Suprapubic skin (tissue), 4 donors: ENCODE results near the gene C4B. TPM values are rescaled to one million over a fixed set of nuclear protein-coding genes. Genes with fewer than 3 reads are reported as not detected.

Experiments used
- DNase-seq, 2 donors: peaks; one replicate each; pipeline ENCODE4 v3.0.0-alpha.2; 2019; ENCODE audit warnings: low spot score in 2 of 2
- H3K27ac ChIP-seq: fragments of 200-600 bp; sonication (generic); one replicate; pipeline ENCODE4 v1.5.1; 2019
- H3K27me3 ChIP-seq: fragments of 200-600 bp; sonication (generic); one replicate; pipeline ENCODE4 v1.5.1; 2019
- H3K36me3 ChIP-seq: fragments of 200-600 bp; sonication (generic); one replicate; pipeline ENCODE4 v1.5.1; 2019
- H3K4me1 ChIP-seq: fragments of 200-600 bp; sonication (generic); one replicate; pipeline ENCODE4 v1.5.1; 2019
- H3K4me3 ChIP-seq: fragments of 200-600 bp; sonication (generic); one replicate; pipeline ENCODE4 v1.5.1; 2019; ENCODE audit warnings: mild to moderate bottlenecking
- H3K9me3 ChIP-seq: fragments of 200-600 bp; sonication (generic); one replicate; pipeline ENCODE4 v1.5.1; 2019
- EP300 ChIP-seq: sonication (generic); formaldehyde crosslinking; IDR thresholded peaks from one replicate; pipeline ENCODE4 v1.6.1; 2017; ENCODE audit warnings: antibody characterized with exemption
- POLR2A ChIP-seq, 2 donors: fragments of 450-650 bp; IDR thresholded peaks; one replicate each; pipeline ENCODE4 v1.6.1; 2017; ENCODE audit warnings: antibody characterized with exemption in 2 of 2, mild to moderate bottlenecking in 2 of 2, moderate library complexity in 2 of 2
- POLR2AphosphoS5 ChIP-seq, 3 donors: sonication (generic); formaldehyde crosslinking; IDR thresholded peaks; one replicate each; pipeline ENCODE4 v1.6.1; 2017; ENCODE audit warnings: antibody characterized with exemption in 3 of 3
- WGBS: methylation state at CpG from one replicate; pipeline ENCODE4 v1.1.5; 2018; 5-methylcytosine and 5-hydroxymethylcytosine counted together
- total RNA-seq, 4 donors: library from RNA; depleted of rRNA; stranded (reverse); fragments of >200 nt; gene quantifications; one replicate each; pipeline ENCODE4 v1.1.0, GENCODE V29; 2016
- TF ChIP-seq, protein P1 (sequence below), 2 donors: fragments of 200-600 bp in 1 of 2; fragments of 450-650 bp in 1 of 2; sonication (generic) in 1 of 2; IDR thresholded peaks; one replicate each; pipeline ENCODE4 v1.5.1; 2016 to 2019; ENCODE audit warnings: antibody characterized with exemption in 2 of 2, mild to moderate bottlenecking in 1 of 2, moderate library complexity in 1 of 2

Gene C4B
- total RNA-seq, 4 donors from 2014 or later = 1.3 to 9.4 (median 5.1) TPM

DNA sequence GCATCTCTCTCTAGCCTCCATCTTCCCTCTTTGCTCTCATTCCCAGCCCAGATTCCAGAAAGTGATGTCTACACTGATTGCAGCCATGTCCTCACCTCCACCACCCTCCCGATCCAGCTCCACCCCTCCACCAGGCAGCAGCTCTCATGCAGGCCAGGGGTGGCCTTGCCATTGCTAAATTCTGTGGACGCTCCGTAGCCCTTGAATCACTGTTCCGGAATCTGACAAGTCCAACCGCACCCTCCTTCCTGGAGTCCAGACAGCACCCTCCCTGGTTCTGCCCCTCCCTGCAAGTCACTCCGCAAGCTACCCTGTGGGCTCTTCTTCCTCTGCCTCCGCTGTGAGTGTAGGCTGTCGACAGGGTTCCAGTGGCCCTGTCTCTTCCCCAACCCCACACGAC, 68.3 kb downstream of the C4B start:
- Histone ChIP-seq H3K36me3 (peaks cover 11% of the 10 kb centered on the region), H3K27ac (peak overlapping the region; percentile 78), H3K9me3 (no peaks in the 10 kb centered on the region), H3K27me3 (no peaks in the 10 kb centered on the region), H3K4me3 (no peak overlapping the region), H3K4me1 (peaks cover 46% of the 10 kb centered on the region)
- 50% methylated on average over 9 of the region's 9 CpGs for WGBS
- DNase-seq = peak; percentile 92 to 93
- peak in 2 of 3 donors; percentile 25 to 49 for TF ChIP-seq POLR2AphosphoS5 (IDR thresholded peaks at IDR 0.05)
- TF ChIP-seq, protein P1, sequence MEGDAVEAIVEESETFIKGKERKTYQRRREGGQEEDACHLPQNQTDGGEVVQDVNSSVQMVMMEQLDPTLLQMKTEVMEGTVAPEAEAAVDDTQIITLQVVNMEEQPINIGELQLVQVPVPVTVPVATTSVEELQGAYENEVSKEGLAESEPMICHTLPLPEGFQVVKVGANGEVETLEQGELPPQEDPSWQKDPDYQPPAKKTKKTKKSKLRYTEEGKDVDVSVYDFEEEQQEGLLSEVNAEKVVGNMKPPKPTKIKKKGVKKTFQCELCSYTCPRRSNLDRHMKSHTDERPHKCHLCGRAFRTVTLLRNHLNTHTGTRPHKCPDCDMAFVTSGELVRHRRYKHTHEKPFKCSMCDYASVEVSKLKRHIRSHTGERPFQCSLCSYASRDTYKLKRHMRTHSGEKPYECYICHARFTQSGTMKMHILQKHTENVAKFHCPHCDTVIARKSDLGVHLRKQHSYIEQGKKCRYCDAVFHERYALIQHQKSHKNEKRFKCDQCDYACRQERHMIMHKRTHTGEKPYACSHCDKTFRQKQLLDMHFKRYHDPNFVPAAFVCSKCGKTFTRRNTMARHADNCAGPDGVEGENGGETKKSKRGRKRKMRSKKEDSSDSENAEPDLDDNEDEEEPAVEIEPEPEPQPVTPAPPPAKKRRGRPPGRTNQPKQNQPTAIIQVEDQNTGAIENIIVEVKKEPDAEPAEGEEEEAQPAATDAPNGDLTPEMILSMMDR (IDR thresholded peaks at IDR 0.05) = no peak
- TF ChIP-seq EP300 = no peak

DNA sequence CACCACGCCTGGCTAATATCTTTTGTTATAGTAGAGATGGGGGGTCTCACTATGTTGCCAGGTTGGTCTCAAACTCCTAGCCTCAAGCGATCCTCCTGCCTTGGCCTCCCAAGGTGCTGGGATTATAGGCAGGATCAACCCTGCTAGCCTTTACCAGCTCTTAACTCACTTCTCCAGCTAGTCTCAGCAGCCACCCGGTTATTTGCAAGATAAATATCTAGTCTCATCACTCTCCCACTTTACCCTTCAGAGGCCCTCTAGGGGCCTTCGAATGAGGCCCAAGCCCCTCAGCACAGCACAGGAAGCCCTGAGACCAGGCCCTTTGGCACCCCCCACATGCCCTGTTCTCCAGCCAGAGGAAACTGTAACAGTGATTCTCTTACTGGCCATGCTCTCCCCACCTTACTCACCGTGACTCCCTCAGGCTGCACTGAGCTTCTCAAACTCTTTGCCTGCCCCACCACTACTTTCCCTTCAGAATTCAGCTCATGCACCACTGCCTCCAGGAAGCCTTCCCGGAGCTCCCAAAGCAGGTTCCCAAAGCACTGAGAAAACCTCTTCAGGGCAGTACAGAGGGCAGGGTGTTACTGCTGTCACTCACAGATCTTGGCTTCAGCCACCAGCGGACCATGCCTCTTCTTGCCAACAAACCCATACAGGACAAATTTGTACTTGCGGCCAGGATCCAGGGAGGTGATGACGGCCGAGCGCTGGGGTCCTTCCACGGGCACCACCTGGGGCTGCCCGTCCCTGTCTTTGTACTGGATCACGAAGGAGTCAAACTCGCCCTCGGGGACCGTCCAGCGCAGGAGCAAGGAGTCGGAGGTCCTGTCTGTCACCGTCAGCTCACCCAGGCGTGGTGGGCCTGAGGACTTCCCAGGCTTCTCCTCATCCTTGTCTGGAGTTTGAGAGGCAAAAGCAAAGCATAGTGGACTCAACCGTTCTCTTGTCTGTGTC, 69.5 kb downstream of the C4B start:
- H3K27me3 ChIP-seq = no peaks in the 10 kb centered on the region
- WGBS = 93% methylated on average over 22 of the region's 22 CpGs
- H3K36me3 ChIP-seq = peaks cover 5% of the 10 kb centered on the region
- peaks cover 51% of the 10 kb centered on the region for H3K4me1 ChIP-seq
- TF ChIP-seq POLR2A (IDR thresholded peaks at IDR 0.05) (no peak), POLR2AphosphoS5 (IDR thresholded peaks at IDR 0.05) (no peak), EP300 (no peak)
- TF ChIP-seq, protein P1 (IDR thresholded peaks at IDR 0.05) = no peak
- peak in 1 of 2 donors; percentile 59 for DNase-seq
- peak overlapping the region; percentile 78 for H3K27ac ChIP-seq
- H3K9me3 ChIP-seq = no peaks in the 10 kb centered on the region
- H3K4me3 ChIP-seq = no peak overlapping the region

DNA sequence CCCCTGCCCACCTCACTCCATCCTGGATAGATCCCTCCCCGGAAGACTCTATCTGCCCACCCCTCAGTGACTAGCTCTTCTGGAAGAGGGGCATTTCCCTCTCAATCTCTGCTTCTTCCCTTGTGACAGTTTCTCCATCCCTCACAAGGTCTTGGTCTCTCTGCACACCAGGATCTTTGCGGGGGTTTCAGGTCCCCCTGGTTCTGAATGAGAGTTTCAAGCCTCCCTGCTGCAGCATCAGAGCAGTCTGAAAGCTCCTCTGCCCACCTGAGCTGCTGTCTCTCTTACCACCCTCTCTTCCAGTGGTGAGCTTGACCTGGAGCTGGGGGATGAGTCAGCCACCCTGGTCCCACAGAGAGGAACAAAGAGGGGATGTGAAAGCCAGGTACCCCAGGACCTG, 70.2 kb downstream of the C4B start:
- TF ChIP-seq, protein P1 (IDR thresholded peaks at IDR 0.05) = no peak
- TF ChIP-seq POLR2A (IDR thresholded peaks at IDR 0.05) = no peak
- no peak for TF ChIP-seq POLR2AphosphoS5 (IDR thresholded peaks at IDR 0.05)
- TF ChIP-seq EP300 = no peak
- DNase-seq = no peak
- Histone ChIP-seq H3K4me3 (no peak overlapping the region), H3K9me3 (no peaks in the 10 kb centered on the region), H3K36me3 (no peaks in the 10 kb centered on the region), H3K27ac (no peak overlapping the region), H3K27me3 (no peaks in the 10 kb centered on the region), H3K4me1 (peaks cover 51% of the 10 kb centered on the region)
- WGBS = 100% methylated on average over 2 of the region's 2 CpGs

Other genes starting within 250 kb of the C4B start
- gene VWA7, start 237.5 kb upstream of the C4B start, total RNA-seq = 1 to 10 TPM; 1.3 to 3.3 (median 2.3) TPM
- gene VARS1, start 219.0 kb upstream of the C4B start, total RNA-seq = 10 to 100 TPM; 48.8 to 60.0 (median 59.1) TPM
- gene LSM2, start 207.8 kb upstream of the C4B start, total RNA-seq = 10 to 100 TPM; 21.7 to 39.5 (median 30.2) TPM
- 1 to 10 TPM in 3 of 4 donors, under 1 TPM in 1; 0.83 to 3.1 (median 1.8) TPM for gene HSPA1L, start 199.5 kb upstream of the C4B start, total RNA-seq
- 100 to 1,000 TPM; 200 to 464 (median 408) TPM for gene HSPA1A, start 199.3 kb upstream of the C4B start, total RNA-seq
- gene HSPA1B, start 187.1 kb upstream of the C4B start, total RNA-seq = 100 to 1,000 TPM; 243 to 686 (median 558) TPM
- 10 to 100 TPM; 22.2 to 42.7 (median 39.8) TPM for gene NEU1, start 152.0 kb upstream of the C4B start, total RNA-seq
- 1 to 10 TPM; 1.4 to 7.4 (median 4.1) TPM for gene SLC44A4, start 135.8 kb upstream of the C4B start, total RNA-seq
- 10 to 100 TPM; 38.7 to 48.9 (median 42.9) TPM for gene EHMT2, start 117.1 kb upstream of the C4B start, total RNA-seq
- 1 to 10 TPM in 3 of 4 donors, under 1 TPM in 1; 0.49 to 2.6 (median 1.5) TPM for gene ZBTB12, start 112.7 kb upstream of the C4B start, total RNA-seq
- gene C2, start 87.1 kb upstream of the C4B start, total RNA-seq = 1 to 10 TPM; 2.6 to 6.4 (median 4.1) TPM
- gene CFB, start 68.7 kb upstream of the C4B start, total RNA-seq = 1 to 10 TPM; 3.7 to 6.8 (median 5.1) TPM
- gene NELFE, start 55.8 kb upstream of the C4B start, total RNA-seq = 10 to 100 TPM; 56.7 to 72.1 (median 65.8) TPM
- gene SKIC2, start 55.6 kb upstream of the C4B start, total RNA-seq = 10 to 100 TPM; 31.3 to 60.4 (median 49.3) TPM
- 10 to 100 TPM; 13.1 to 25.3 (median 16.4) TPM for gene DXO, start 42.7 kb upstream of the C4B start, total RNA-seq
- 10 to 100 TPM in 1 of 4 donors, 1 to 10 TPM in 3; 4.0 to 10.2 (median 5.3) TPM for gene C4A, start 32.7 kb upstream of the C4B start, total RNA-seq
- gene CYP21A2, start 23.6 kb downstream of the C4B start, total RNA-seq = 1 to 10 TPM in 1 of 4 donors, under 1 TPM in 1, not detected in 2; 0.39 to 2.3 TPM
- 10 to 100 TPM; 25.7 to 52.5 (median 40.2) TPM for gene TNXB, start 94.5 kb downstream of the C4B start, total RNA-seq
- 100 to 1,000 TPM in 1 of 4 donors, 10 to 100 TPM in 3; 55.8 to 161 (median 74.0) TPM for gene ATF6B, start 113.5 kb downstream of the C4B start, total RNA-seq
- gene FKBPL, start 115.5 kb downstream of the C4B start, total RNA-seq = 10 to 100 TPM in 1 of 4 donors, 1 to 10 TPM in 3; 3.5 to 10.6 (median 5.6) TPM
- 1 to 10 TPM in 1 of 4 donors, under 1 TPM in 3; 0.42 to 2.1 (median 0.45) TPM for gene PRRT1, start 137.1 kb downstream of the C4B start, total RNA-seq
- 100 to 1,000 TPM in 1 of 4 donors, 10 to 100 TPM in 3; 42.8 to 183 (median 72.2) TPM for gene PPT2, start 139.3 kb downstream of the C4B start, total RNA-seq
- gene EGFL8, start 149.8 kb downstream of the C4B start, total RNA-seq = 10 to 100 TPM in 3 of 4 donors, 1 to 10 TPM in 1; 7.3 to 66.5 (median 15.4) TPM
- 10 to 100 TPM; 30.4 to 68.9 (median 42.6) TPM for gene AGPAT1, start 161.3 kb downstream of the C4B start, total RNA-seq
- gene RNF5, start 163.6 kb downstream of the C4B start, total RNA-seq = 10 to 100 TPM; 55.7 to 73.0 (median 63.4) TPM
- gene AGER, start 169.5 kb downstream of the C4B start, total RNA-seq = 1 to 10 TPM in 3 of 4 donors, not detected in 1; 1.5 to 9.9 (median 4.8) TPM
- gene PBX2, start 175.4 kb downstream of the C4B start, total RNA-seq = 10 to 100 TPM; 51.0 to 84.7 (median 63.8) TPM
- gene GPSM3, start 177.8 kb downstream of the C4B start, total RNA-seq = 1 to 10 TPM; 4.8 to 5.5 (median 5.1) TPM
- 10 to 100 TPM in 2 of 4 donors, 1 to 10 TPM in 2; 5.3 to 22.0 (median 10.2) TPM for gene NOTCH4, start 209.3 kb downstream of the C4B start, total RNA-seq